GM21390 (cell line): Measurements from ENCODE around the gene ARIH1.

ENCODE experiments used
- ATAC-seq: cut with Tn5 transposase; IDR thresholded peaks from one replicate; pipeline ENCODE4 v1.9.1; 2021; ENCODE audit not compliant: unreplicated experiment

Gene ARIH1

DNA sequence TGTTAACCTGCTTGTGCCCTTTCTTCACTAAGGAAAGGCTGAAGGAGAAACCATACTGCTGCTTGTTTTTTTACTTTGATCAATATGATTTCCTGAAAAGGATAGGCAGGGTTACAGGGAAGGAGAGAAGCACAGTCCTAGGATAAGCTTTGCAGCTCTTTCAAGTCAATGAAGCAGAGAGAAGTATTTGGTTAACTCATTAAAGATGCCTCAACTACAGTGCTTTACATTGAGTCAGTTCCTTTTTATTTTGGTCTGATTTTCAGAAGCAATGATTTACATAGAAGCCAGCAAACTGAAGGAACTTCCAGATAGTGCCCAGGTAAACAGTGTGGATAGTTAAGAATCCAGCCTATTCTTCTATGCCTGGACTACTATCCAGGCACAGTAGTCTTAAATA is 64.8 kb downstream of the ARIH1 start:
- no peak for ATAC-seq

DNA sequence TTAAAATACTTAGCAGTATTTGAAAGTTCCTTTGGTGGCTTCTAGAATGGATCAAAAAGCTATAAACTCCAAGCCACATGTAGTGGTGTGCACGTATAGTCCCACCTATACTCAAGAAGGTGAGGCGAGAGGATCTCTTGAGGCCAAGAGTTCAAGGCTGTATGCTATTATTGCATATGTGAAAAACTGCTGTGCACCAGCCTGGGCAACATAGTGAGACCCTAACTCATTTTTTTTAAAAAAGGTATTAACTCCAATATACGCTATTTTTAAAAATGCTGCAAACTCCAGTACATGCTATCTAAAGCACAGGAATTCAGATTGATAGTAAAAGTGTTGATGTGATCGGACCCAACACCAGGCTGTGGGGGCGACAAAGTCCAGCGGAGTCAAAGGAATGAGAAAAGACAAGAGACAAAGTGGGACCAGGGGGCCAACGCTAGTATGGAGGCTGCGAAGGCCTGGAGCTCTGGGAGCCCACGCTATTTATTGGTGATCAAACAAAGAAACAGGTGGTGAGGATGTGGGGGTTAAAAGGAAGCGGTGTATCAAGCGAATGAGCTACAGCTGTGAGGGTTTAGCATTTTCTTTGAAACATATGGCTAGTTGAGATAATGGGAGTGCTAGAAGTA is 66.6 kb downstream of the ARIH1 start:
- ATAC-seq, result no peak

- no peak for ATAC-seq
These were observed 67.5 kb downstream of the ARIH1 start for GRCh38 chr15:72541674-72542073.

DNA sequence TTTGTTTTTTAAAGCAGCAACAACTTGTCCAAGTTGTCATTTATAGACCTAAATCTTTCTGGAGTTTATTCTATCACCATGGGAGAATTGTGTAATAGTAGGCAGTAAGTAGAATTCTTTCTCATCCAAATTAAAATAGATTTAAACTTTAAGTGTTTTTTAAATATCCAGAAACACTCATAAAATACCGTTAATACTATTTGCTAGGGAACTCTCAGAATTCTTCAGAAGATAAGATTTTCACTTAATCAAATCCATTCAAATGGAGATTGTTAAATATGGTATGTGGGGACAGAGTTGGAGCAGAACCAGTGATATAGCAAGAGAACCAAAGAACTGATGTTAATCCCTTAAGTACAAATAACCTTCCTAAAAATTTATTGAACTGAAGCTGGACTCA is 71.0 kb downstream of the ARIH1 start:
- no peak for ATAC-seq

DNA sequence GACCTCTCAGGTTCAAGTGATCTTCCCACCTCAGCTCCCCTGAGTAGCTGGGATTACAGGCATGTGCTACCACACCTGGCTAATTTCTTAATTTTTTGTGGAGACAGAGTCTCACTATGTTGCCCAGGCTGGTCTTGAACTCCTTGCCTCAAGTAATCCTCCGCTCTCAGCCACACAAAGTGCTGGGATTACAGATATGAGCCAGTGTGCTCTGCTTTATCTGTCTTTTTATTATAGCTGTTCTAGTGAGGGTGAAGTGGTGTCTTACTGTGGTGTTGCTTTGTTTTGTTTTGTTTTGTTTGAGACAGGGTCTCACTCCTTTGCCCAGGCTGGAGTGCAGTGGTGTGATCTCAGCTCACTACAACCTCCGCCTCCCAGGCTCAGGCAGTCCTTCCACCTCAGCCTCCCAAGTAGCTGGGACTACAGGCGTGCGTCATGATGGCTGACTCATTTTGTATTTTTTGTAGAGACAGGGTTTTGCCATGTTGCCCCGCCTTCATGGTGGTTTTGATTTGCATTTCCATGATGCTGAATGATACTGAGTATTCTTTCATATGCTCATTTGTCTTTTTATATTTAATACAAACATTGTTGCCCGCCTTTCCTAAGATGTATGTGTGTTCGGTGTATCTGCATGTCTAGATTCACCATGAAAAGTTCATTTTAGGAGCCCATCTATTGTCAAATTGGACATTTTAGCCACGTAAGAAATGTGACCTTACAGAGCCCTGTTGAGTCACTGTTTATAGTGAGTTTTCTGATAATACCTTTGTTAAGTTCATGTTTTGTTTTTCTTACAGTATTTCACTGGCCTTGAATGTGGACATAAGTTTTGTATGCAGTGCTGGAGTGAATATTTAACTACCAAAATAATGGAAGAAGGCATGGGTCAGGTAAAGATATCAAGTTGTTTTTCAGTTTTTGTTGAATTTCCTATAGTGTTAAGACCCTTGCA is 80.6 kb downstream of the ARIH1 start:
- no peak for ATAC-seq

DNA sequence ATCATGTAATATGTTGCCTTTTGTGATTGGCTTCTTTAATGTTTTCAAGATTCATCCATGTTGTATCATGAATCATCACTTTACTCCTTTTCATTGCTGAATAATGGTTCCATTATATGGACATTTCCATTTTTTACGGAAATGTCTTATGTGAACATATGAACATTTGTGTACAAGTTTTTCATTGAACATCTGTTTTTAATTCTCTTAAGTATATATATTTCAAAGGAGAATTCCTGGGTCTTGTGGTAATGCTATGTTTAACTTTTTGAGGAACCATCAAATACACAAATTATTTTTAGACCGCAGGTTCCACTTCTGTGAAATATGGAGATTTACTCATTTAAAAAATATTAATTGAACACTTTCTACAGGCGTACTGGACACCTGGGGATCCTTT is 85.7 kb downstream of the ARIH1 start:
- ATAC-seq, result no peak

DNA sequence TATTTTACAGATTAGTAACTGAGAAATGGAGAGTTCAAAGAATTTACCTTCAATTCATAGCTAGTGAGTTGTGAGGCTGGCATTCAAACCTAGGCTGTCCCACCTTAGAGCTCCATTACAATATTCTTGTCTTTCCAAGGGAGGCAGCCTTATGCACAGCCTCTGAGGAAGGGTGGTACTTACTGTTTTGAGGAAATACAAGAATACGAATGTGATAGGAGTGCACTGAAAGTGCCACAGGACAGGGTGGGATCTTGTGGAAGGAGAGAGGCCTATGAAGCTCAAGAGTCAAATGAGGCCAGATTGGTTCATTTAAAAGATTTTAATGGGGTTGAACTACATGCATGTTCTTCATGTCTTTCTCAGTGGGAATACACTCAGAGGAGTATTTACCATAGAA is 86.3 kb downstream of the ARIH1 start:
- no peak for ATAC-seq

DNA sequence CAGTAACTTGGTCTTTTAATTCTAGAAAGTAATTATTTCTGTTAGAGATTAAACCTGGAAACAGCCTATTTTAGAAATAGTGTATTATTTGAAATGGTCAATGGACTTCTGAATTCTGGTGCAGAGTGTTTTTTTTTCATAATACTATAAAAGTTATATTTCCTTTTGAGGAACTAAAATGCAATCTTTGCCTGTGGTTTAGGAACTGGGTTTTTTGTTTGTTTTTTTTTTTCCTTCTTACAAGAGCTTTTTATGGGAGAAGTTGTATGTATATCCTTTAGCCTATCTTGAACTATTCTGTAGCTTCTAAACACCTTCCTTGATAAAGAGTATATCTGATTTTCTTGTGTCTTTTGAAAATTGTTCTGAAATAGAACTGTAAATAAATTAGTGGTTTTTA is 88.3 kb downstream of the ARIH1 start:
- ATAC-seq, result no peak

DNA sequence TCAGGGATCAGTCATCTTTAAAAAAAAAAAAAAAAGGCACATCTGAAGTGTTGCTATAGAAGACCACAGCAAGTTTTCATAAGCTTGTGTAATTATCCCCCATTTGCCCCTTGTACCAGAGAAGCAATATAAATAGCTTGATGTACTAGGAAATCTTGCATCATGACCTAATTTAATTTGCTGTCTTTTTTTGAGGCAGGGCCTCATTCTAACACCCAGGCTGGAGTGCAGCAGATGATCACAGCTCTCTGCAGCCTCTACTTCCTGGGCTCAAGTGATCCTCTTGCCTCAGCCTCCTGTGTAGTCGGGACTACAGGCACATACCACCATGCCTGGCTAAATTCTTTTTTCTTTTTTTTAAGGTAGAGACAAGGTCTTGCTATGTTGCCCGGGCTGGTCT is 88.7 kb downstream of the ARIH1 start:
- ATAC-seq, result no peak

DNA sequence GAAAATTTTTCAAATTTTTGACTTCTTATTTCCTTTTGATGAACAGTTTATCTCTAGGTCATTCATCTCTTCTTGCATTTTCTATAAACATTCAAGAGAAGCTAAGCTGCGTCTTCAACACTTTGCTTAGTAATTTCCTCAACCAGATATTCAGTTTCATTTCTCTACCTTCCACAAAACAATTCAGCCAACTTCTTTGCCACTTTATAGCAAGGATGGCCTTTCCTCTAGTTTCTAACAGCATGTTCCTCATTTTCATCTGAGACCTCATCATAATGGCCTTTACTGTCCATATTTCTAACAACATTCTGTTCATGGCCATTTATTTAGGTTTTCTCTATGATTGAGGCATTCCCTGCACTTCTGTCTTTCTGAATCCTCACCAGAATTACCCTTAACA is 90.0 kb downstream of the ARIH1 start:
- ATAC-seq, result no peak

DNA sequence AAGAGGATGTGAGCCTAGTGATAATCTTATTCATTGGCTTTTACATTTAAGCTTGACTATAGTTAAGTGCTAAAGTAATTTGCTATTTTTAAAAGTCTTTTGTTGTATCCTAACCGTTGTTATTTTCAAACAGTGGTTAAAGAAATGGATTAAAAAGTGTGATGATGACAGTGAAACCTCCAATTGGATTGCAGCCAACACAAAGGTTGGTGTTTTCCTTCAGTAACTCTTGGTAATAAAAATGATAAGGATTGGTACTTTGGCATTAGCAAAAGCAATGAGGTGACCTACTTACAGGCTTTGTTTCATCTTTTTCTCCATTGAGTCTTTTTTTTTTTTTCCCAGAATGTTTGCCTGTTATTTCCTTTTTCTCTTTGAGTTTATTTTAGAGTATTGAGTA is 92.8 kb downstream of the ARIH1 start:
- ATAC-seq, result no peak

GRCh38 chr15:72570059-72570458 is 95.9 kb downstream of the ARIH1 start:
- ATAC-seq, result no peak

- ATAC-seq, result no peak
These were observed 105.7 kb downstream of the ARIH1 start for GRCh38 chr15:72579814-72580213.

- ATAC-seq, result no peak
These were observed 109.9 kb downstream of the ARIH1 start for GRCh38 chr15:72584006-72584405.

DNA sequence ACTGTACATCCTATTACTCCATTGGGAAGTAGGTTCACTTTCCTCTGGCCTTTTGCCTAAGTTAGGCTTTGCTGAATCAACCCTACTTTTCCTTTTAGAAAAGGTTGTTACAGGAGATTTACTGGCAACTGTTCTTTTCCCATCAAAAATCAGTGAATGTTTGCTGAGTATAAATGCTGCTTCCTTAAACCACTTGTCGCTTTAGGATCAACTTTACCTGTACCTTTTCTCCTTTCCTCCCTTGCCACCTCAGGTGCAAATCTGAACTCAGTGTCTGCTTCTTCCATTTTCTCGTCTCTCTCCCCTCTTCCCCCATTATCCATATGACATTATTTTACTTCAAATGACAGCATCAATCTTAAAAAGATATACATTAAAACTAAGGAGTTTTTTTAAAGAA is 110.9 kb downstream of the ARIH1 start:
- ATAC-seq, result no peak

DNA sequence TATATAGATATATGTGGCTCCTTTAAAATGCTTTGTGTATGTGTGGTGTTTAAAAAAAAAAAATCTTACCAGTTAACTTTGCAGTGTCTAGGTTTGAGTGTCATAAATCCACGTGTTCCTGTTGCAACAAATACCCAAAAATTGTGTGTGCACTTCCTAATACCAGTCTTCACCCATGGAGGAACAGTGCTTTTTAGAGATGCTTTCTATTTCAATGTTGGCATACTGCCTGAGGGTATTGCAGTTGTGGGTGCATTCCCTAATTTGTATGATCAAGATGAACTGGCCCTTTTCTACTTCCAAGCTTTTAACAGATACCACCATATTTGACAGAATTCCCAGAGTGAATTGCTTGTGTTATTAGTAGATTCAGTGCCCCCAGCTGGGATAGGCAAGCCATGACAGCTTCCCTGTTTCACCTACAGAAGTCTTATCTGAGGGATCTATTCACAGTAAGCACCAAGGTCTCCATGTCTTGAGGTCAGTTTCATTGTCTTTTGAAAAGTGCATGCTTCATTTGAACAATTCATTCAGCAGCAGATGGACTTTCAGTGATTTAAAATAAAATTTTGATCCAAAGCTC is 111.4 kb downstream of the ARIH1 start:
- ATAC-seq, result no peak

- ATAC-seq, result no peak
These were observed 114.0 kb downstream of the ARIH1 start for GRCh38 chr15:72588096-72588495.

DNA sequence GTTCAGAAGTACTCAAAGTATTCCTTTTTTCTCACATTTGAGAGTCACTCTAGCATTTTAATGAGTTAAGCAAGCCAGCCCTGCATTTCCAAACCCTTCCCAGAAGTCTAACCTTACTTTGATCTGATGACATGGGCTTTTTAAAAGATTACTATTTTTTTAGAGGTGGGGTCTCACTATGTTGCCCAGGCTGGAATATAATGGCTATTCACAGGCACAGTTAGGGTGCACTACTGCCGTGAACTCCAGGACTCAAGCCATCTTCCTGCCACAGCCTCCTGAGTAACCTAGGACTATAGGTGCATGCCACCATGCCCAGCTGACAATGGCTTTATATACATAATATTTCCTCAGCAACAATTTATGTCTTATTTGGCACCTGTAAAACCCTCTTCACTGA is 116.3 kb downstream of the ARIH1 start:
- no peak for ATAC-seq

- no peak for ATAC-seq
These were observed 117.2 kb downstream of the ARIH1 start for GRCh38 chr15:72591361-72591760.

GRCh38 chr15:72592097-72592496 is 118.0 kb downstream of the ARIH1 start:
- ATAC-seq, result no peak

- ATAC-seq, result no peak
These were observed 118.5 kb downstream of the ARIH1 start for GRCh38 chr15:72592676-72593075.

DNA sequence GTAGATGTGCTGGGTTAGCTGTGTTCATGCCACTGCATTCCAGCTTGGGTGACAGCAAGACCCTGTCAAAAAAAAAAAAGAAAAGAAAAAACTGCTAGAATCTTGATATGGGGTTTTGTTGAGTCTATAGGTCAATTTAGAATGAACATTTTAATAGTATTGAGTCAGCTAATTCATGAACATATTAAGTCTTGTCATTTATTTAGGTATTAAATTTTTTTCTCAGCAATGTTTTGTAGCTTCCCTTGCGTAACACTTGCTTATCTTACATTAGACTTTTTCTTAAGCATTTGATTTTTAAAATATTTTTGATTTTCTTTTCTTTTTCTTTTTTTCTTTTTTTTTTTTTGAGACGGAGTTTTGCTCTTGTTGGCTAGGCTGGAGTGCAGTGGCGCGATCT is 119.7 kb downstream of the ARIH1 start:
- no peak for ATAC-seq
